ENCODE measurements around the gene HSD3B2.

Gene HSD3B2

GRCh38 chr1:119404736-119405135, 10.2 kb upstream of the HSD3B2 start:
- no peak for DNase-seq

- no peak for DNase-seq
Observed at GRCh38 chr1:119409731-119410130, 5.2 kb upstream of the HSD3B2 start.

- DNase-seq = no peak
Observed at GRCh38 chr1:119410961-119411360, 4.0 kb upstream of the HSD3B2 start.

GRCh38 chr1:119416006-119416640, 1.2 kb downstream of the HSD3B2 start:
- no peak for DNase-seq

- no peak for DNase-seq
Observed at GRCh38 chr1:119419109-119419508, 4.2 kb downstream of the HSD3B2 start.

- DNase-seq = no peak
Observed at GRCh38 chr1:119420638-119421037, 5.7 kb downstream of the HSD3B2 start.

- no peak for DNase-seq
Observed at GRCh38 chr1:119422631-119423030, 7.7 kb downstream of the HSD3B2 start.

GRCh38 chr1:119428991-119429390, 14.0 kb downstream of the HSD3B2 start:
- no peak for DNase-seq

GRCh38 chr1:119429687-119430086, 14.7 kb downstream of the HSD3B2 start:
- no peak for DNase-seq

- no peak for DNase-seq
Observed at GRCh38 chr1:119430486-119430885, 15.5 kb downstream of the HSD3B2 start.

GRCh38 chr1:119431836-119432235, 16.9 kb downstream of the HSD3B2 start:
- no peak for DNase-seq

- no peak for DNase-seq
Observed at GRCh38 chr1:119435052-119435451, 20.1 kb downstream of the HSD3B2 start.

- no peak for DNase-seq
Observed at GRCh38 chr1:119438761-119439160, 23.8 kb downstream of the HSD3B2 start.

GRCh38 chr1:119440721-119441307, 25.9 kb downstream of the HSD3B2 start:
- no peak for DNase-seq

- DNase-seq = no peak
Observed at GRCh38 chr1:119442756-119443155, 27.8 kb downstream of the HSD3B2 start.

GRCh38 chr1:119446321-119446720, 31.4 kb downstream of the HSD3B2 start:
- no peak for DNase-seq

GRCh38 chr1:119447344-119448126, 32.6 kb downstream of the HSD3B2 start:
- DNase-seq = no peak

- no peak for DNase-seq
Observed at GRCh38 chr1:119448127-119448511, 33.2 kb downstream of the HSD3B2 start.

GRCh38 chr1:119449971-119450370, 35.0 kb downstream of the HSD3B2 start:
- no peak for DNase-seq

- DNase-seq = no peak
Observed at GRCh38 chr1:119451158-119451557, 36.2 kb downstream of the HSD3B2 start.

- DNase-seq = no peak
Observed at GRCh38 chr1:119452091-119452490, 37.1 kb downstream of the HSD3B2 start.

- DNase-seq = no peak
Observed at GRCh38 chr1:119453021-119453420, 38.1 kb downstream of the HSD3B2 start.

- DNase-seq = no peak
Observed at GRCh38 chr1:119462964-119463363, 48.0 kb downstream of the HSD3B2 start.

- no peak for DNase-seq
Observed at GRCh38 chr1:119463569-119463968, 48.6 kb downstream of the HSD3B2 start.
